BE2C (cell line): ENCODE data around the gene PPARG. TPM values are rescaled to one million over a fixed set of nuclear protein-coding genes. Genes with fewer than 3 reads are reported as not detected.

Source experiments
- DNase-seq: peaks from one replicate; pipeline ENCODE4 v3.0.0-alpha.2; 2020
- H3K27me3 ChIP-seq: fragments of 250-450 bp; sonication (Bioruptor Pico); 2 replicates; pipeline ENCODE4 v1.5.1; 2020; ENCODE audit warnings: mild to moderate bottlenecking
- H3K36me3 ChIP-seq: fragments of 250-450 bp; sonication (Bioruptor Pico); 2 replicates; pipeline ENCODE4 v1.5.1; 2020; ENCODE audit warnings: mild to moderate bottlenecking
- H3K4me1 ChIP-seq: fragments of 250-450 bp; sonication (Bioruptor Pico); 2 replicates; pipeline ENCODE4 v1.5.1; 2020
- H3K4me3 ChIP-seq: 2 replicates; pipeline ENCODE4 v1.5.1; 2011; ENCODE audit warnings: low read depth, low read length
- H3K9me3 ChIP-seq: fragments of 250-450 bp; sonication (Bioruptor Pico); 2 replicates; pipeline ENCODE4 v1.5.1; 2020
- polyA plus RNA-seq: library from polyadenylated mRNA; unstranded; fragments of >200 nt; gene quantifications from one replicate; pipeline ENCODE4 v1.2.1, GENCODE V29; 2012; ENCODE audit warnings: low read depth, missing spikeins; ENCODE audit not compliant: insufficient read length, insufficient read depth
- TF ChIP-seq, protein P1 (sequence below): IDR thresholded peaks from 2 replicates; pipeline ENCODE4 v1.5.1; 2012; ENCODE audit warnings: mild to moderate bottlenecking, low read depth, low read length

The PPARG gene
- polyA plus RNA-seq, result 0.46 TPM

DNA sequence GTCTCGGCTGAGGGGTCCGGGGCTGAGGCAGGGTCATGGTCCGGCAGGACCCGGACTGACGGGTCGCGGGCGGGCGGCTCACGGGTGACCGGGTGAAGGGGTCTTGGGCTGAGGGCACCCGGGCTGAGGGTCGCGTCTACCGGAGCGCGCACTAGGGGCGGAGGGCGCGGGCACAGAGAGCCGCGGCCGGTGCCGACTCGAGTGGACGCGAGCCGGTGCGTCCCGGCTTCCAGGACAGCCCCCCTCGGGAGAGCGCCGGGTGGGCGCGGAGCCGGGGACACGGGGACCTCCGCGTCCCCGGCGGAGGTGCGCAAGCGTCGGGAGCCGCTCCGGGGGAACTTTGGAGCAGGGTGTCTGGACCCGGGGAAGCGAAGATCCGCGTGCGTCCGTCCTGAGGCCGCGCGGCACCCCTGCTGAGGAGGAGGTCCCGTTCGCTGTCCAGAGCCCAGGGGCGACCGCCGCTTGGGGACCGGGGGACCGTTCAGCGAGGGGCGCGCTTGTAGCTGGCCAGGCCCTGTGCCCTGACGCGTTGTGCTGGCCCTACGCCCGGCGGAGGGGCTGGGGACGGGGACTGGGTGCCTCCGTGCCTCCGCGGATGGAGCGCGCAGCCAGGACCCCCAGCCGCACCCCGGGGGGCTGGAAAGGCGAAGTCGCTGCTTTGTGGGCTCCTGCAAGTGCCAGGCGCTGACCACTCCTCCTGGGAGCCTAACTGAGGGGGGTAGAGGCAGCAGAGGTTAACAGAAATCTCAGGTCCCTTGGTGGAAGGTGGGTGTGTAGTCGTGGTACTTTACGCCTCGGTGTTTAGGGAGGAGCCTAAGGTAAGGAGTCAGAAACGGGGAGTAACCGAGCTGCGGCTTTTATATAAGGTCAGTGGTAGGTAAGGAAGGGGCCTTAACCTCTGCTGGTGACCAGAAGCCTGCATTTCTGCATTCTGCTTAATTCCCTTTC is at the start of gene PPARG:
Gene PPARG (plus strand): TSS at position 889 of the 948 bp plus-strand sequence. CDS start 90,642 bp downstream, outside the sequence.
- DNase-seq, result peak; percentile 22
- Histone ChIP-seq H3K4me1 (no peaks in the 10 kb centered on the region), H3K9me3 (no peaks in the 10 kb centered on the region), H3K36me3 (no peaks in the 10 kb centered on the region), H3K27me3 (no peaks in the 10 kb centered on the region), H3K4me3 (peak within 1 kb of the TSS; percentile 49)
- TF ChIP-seq, protein P1, sequence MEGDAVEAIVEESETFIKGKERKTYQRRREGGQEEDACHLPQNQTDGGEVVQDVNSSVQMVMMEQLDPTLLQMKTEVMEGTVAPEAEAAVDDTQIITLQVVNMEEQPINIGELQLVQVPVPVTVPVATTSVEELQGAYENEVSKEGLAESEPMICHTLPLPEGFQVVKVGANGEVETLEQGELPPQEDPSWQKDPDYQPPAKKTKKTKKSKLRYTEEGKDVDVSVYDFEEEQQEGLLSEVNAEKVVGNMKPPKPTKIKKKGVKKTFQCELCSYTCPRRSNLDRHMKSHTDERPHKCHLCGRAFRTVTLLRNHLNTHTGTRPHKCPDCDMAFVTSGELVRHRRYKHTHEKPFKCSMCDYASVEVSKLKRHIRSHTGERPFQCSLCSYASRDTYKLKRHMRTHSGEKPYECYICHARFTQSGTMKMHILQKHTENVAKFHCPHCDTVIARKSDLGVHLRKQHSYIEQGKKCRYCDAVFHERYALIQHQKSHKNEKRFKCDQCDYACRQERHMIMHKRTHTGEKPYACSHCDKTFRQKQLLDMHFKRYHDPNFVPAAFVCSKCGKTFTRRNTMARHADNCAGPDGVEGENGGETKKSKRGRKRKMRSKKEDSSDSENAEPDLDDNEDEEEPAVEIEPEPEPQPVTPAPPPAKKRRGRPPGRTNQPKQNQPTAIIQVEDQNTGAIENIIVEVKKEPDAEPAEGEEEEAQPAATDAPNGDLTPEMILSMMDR, result no peak

- H3K27me3 ChIP-seq, result no peaks in the 10 kb centered on the region
- no peaks in the 10 kb centered on the region for H3K9me3 ChIP-seq
- no peak for DNase-seq
- H3K36me3 ChIP-seq, result no peaks in the 10 kb centered on the region
- H3K4me1 ChIP-seq, result no peaks in the 10 kb centered on the region
- TF ChIP-seq, protein P1, result no peak
- H3K4me3 ChIP-seq, result no peak overlapping the region
These were observed 49.6 kb upstream of the PPARG start for GRCh38 chr3:12239301-12239700.

DNA sequence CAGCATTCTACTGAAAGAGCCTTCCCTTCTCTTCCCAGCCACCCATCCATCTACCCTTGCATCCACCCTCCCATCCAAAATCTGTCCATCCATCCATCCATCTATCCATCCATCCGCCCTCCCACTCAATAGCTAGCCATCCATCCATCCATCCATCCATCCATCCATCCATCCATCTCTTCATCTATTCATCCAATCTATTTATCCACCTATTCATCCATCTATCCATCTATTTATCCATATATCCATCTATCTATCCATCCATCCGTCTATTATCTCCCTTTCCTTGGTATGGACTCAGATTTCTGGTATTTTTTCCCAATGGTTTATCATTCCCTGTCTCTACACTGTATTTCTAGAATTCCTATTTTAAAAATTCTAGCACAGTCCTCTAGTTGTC is 46.1 kb upstream of the PPARG start:
- Histone ChIP-seq H3K27me3 (no peaks in the 10 kb centered on the region), H3K4me1 (no peaks in the 10 kb centered on the region), H3K4me3 (no peak overlapping the region), H3K9me3 (no peaks in the 10 kb centered on the region), H3K36me3 (no peaks in the 10 kb centered on the region)
- no peak for DNase-seq
- TF ChIP-seq, protein P1, result no peak

- Histone ChIP-seq H3K36me3 (no peaks in the 10 kb centered on the region), H3K4me1 (no peaks in the 10 kb centered on the region), H3K27me3 (no peaks in the 10 kb centered on the region), H3K4me3 (no peak overlapping the region), H3K9me3 (no peaks in the 10 kb centered on the region)
- DNase-seq, result no peak
- TF ChIP-seq, protein P1, result no peak
These were observed 42.2 kb upstream of the PPARG start for GRCh38 chr3:12246497-12247163.

DNA sequence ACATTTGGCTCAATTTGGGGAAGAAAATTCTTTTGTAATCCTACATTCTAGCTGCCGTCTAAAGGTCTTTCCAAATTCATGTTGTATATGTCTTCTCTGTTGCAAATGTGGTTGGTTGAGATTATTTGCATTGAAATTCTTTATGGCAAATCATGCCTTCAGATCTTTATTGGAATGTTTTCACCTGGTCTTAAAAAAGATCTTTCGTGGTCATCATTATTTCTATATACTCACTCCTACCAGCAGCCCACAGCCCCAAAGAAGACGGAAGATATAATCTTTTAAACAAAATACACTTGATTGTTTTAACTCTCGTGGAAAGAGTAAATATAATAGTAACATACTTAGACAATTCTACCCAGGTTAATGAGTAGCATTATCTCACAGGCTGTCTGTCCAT is 41.5 kb upstream of the PPARG start:
- Histone ChIP-seq H3K36me3 (no peaks in the 10 kb centered on the region), H3K4me3 (no peak overlapping the region), H3K27me3 (no peaks in the 10 kb centered on the region), H3K9me3 (no peaks in the 10 kb centered on the region), H3K4me1 (no peaks in the 10 kb centered on the region)
- no peak for DNase-seq
- TF ChIP-seq, protein P1, result no peak
